HEK293 (cell line): Measurements from ENCODE around the gene ASB6.

Experiments used
- CTCF ChIA-PET: fragments of 350-600 bp; formaldehyde crosslinking; extraction: SDS; loops from one replicate; lab custom pipeline; 2021; ENCODE audit warnings: antibody characterized with exemption; lab: Yijun Ruan, JAX
- POLR2A ChIA-PET: fragments of 300-600 bp; formaldehyde crosslinking; extraction: SDS; loops from one replicate; lab custom pipeline; 2020; ENCODE audit warnings: antibody characterized with exemption, inconsistent platforms; lab: Yijun Ruan, JAX
- H3K27ac ChIP-seq: fragments of 200-500 bp; sonication (Bioruptor generic); 2 replicates; pipeline ENCODE4 v1.5.1; 2014; ENCODE audit warnings: low read depth, low read length, control low read depth, inconsistent platforms; ENCODE audit errors: extremely low read depth
- H3K36me3 ChIP-seq, 2 experiments: fragments of 200-500 bp in 1 of 2; sonication (Bioruptor generic) in 1 of 2; 1 replicate in 1 of 2; 2 replicates in 1 of 2; pipeline ENCODE4 v1.5.1; 2014 to 2017; ENCODE audit warnings: inconsistent platforms in 2 of 2, low read length in 2 of 2; ENCODE audit not compliant: control insufficient read depth in 2 of 2, insufficient read depth in 1 of 2
- H3K4me1 ChIP-seq: fragments of 200-500 bp; sonication (Bioruptor generic); 2 replicates; pipeline ENCODE4 v1.5.1; 2014; ENCODE audit warnings: mild to moderate bottlenecking, low read length, inconsistent platforms; ENCODE audit not compliant: control insufficient read depth, insufficient read depth
- H3K4me3 ChIP-seq: 2 replicates; pipeline ENCODE4 v1.5.1; 2011; ENCODE audit warnings: low read depth, mild to moderate bottlenecking, control low read depth, low read length, moderate library complexity
- H3K9me3 ChIP-seq: fragments of 200-500 bp; sonication (Bioruptor generic); 2 replicates; pipeline ENCODE4 v1.5.1; 2014; ENCODE audit warnings: low read depth, low read length, inconsistent platforms; ENCODE audit not compliant: control insufficient read depth, insufficient read depth
- GLI4 ChIP-seq: fragments of 450-650 bp; formaldehyde crosslinking; IDR thresholded peaks from 2 replicates; pipeline ENCODE4 v1.5.1; 2016; ENCODE audit warnings: missing biosample characterization, missing genetic modification characterization
- GLIS2 ChIP-seq: fragments of 450-650 bp; formaldehyde crosslinking; IDR thresholded peaks from 2 replicates; pipeline ENCODE4 v1.5.1; 2016; ENCODE audit warnings: missing biosample characterization, missing genetic modification characterization
- KLF16 ChIP-seq: fragments of 450-650 bp; formaldehyde crosslinking; IDR thresholded peaks from 2 replicates; pipeline ENCODE4 v1.5.1; 2017; ENCODE audit warnings: missing biosample characterization, missing genetic modification characterization
- KLF9 ChIP-seq: fragments of 450-650 bp; formaldehyde crosslinking; IDR thresholded peaks from 2 replicates; pipeline ENCODE4 v1.5.1; 2016; ENCODE audit warnings: missing biosample characterization, missing genetic modification characterization, low read depth
- OSR2 ChIP-seq: fragments of 450-650 bp; formaldehyde crosslinking; IDR thresholded peaks from 2 replicates; pipeline ENCODE4 v1.5.1; 2016; ENCODE audit warnings: missing biosample characterization, missing genetic modification characterization
- PATZ1 ChIP-seq: fragments of 450-650 bp; formaldehyde crosslinking; IDR thresholded peaks from 2 replicates; pipeline ENCODE4 v1.5.1; 2016; ENCODE audit warnings: missing biosample characterization, missing genetic modification characterization
- PBX3 ChIP-seq: sonication (generic); formaldehyde crosslinking; IDR thresholded peaks from 2 replicates; pipeline ENCODE4 v1.8.1; 2022; ENCODE audit warnings: mild to moderate bottlenecking, moderate library complexity, missing genetic modification reagents
- YY1 ChIP-seq: fragments of 450-650 bp; formaldehyde crosslinking; IDR thresholded peaks from 2 replicates; pipeline ENCODE4 v1.5.1; 2018; ENCODE audit warnings: missing biosample characterization, missing genetic modification characterization
- ZBTB7A ChIP-seq: fragments of 450-650 bp; formaldehyde crosslinking; IDR thresholded peaks from 2 replicates; pipeline ENCODE4 v1.5.1; 2016; ENCODE audit warnings: low read depth, missing biosample characterization, missing genetic modification characterization
- ZEB2 ChIP-seq: fragments of 450-650 bp; formaldehyde crosslinking; IDR thresholded peaks from 2 replicates; pipeline ENCODE4 v1.5.1; 2016; ENCODE audit warnings: missing biosample characterization, missing genetic modification characterization
- ZFP37 ChIP-seq: fragments of 450-650 bp; formaldehyde crosslinking; IDR thresholded peaks from 2 replicates; pipeline ENCODE4 v1.5.1; 2016; ENCODE audit warnings: missing biosample characterization, missing genetic modification characterization
- ZNF2 ChIP-seq: fragments of 450-650 bp; formaldehyde crosslinking; IDR thresholded peaks from 2 replicates; pipeline ENCODE4 v1.5.1; 2016; ENCODE audit warnings: missing biosample characterization, missing genetic modification characterization
- ZNF202 ChIP-seq: fragments of 450-650 bp; formaldehyde crosslinking; IDR thresholded peaks from 2 replicates; pipeline ENCODE4 v1.5.1; 2016; ENCODE audit warnings: missing biosample characterization, missing genetic modification characterization, borderline replicate concordance
- ZNF223 ChIP-seq: fragments of 450-650 bp; formaldehyde crosslinking; IDR thresholded peaks from 2 replicates; pipeline ENCODE4 v1.5.1; 2016; ENCODE audit warnings: missing biosample characterization, missing genetic modification characterization
- ZNF24 ChIP-seq: fragments of 450-650 bp; formaldehyde crosslinking; IDR thresholded peaks from 2 replicates; pipeline ENCODE4 v1.5.1; 2016; ENCODE audit warnings: missing biosample characterization, missing genetic modification characterization
- ZNF335 ChIP-seq: fragments of 450-650 bp; formaldehyde crosslinking; conservative IDR thresholded peaks from 2 replicates; pipeline ENCODE4 v1.5.1; 2016; ENCODE audit warnings: missing biosample characterization, missing genetic modification characterization
- ZNF366 ChIP-seq: fragments of 450-650 bp; formaldehyde crosslinking; conservative IDR thresholded peaks from 2 replicates; pipeline ENCODE4 v1.5.1; 2016; ENCODE audit warnings: missing biosample characterization, missing genetic modification characterization
- ZNF394 ChIP-seq: fragments of 450-650 bp; formaldehyde crosslinking; IDR thresholded peaks from 2 replicates; pipeline ENCODE4 v1.5.1; 2016; ENCODE audit warnings: missing biosample characterization, missing genetic modification characterization, mild to moderate bottlenecking, moderate library complexity, borderline replicate concordance
- ZNF416 ChIP-seq: fragments of 450-650 bp; formaldehyde crosslinking; IDR thresholded peaks from 2 replicates; pipeline ENCODE4 v1.5.1; 2016; ENCODE audit warnings: missing biosample characterization, missing genetic modification characterization
- ZNF423 ChIP-seq: fragments of 450-650 bp; formaldehyde crosslinking; IDR thresholded peaks from 2 replicates; pipeline ENCODE4 v1.5.1; 2016; ENCODE audit warnings: missing biosample characterization, missing genetic modification characterization
- ZNF449 ChIP-seq: fragments of 450-650 bp; formaldehyde crosslinking; IDR thresholded peaks from 2 replicates; pipeline ENCODE4 v1.5.1; 2017; ENCODE audit warnings: missing biosample characterization, mild to moderate bottlenecking, missing genetic modification characterization, moderate library complexity
- ZNF501 ChIP-seq: fragments of 450-650 bp; formaldehyde crosslinking; IDR thresholded peaks from 2 replicates; pipeline ENCODE4 v1.5.1; 2016; ENCODE audit warnings: missing biosample characterization, missing genetic modification characterization
- ZNF555 ChIP-seq: fragments of 450-650 bp; formaldehyde crosslinking; conservative IDR thresholded peaks from 2 replicates; pipeline ENCODE4 v1.5.1; 2017; ENCODE audit warnings: missing biosample characterization, mild to moderate bottlenecking, missing genetic modification characterization, inconsistent platforms
- ZNF580 ChIP-seq: fragments of 450-650 bp; formaldehyde crosslinking; IDR thresholded peaks from 2 replicates; pipeline ENCODE4 v1.5.1; 2016; ENCODE audit warnings: missing biosample characterization, missing genetic modification characterization
- ZNF626 ChIP-seq: fragments of 450-650 bp; sonication (Bioruptor Pico); formaldehyde crosslinking; IDR thresholded peaks from 2 replicates; pipeline ENCODE4 v1.5.1; 2018; ENCODE audit warnings: missing biosample characterization, missing genetic modification characterization, inconsistent platforms
- ZNF629 ChIP-seq: fragments of 450-650 bp; formaldehyde crosslinking; IDR thresholded peaks from 2 replicates; pipeline ENCODE4 v1.5.1; 2017; ENCODE audit warnings: missing biosample characterization, missing genetic modification characterization
- ZNF707 ChIP-seq: fragments of 450-650 bp; formaldehyde crosslinking; IDR thresholded peaks from 2 replicates; pipeline ENCODE4 v1.5.1; 2016; ENCODE audit warnings: missing biosample characterization, missing genetic modification characterization
- ZNF76 ChIP-seq: fragments of 450-650 bp; formaldehyde crosslinking; IDR thresholded peaks from 2 replicates; pipeline ENCODE4; 2016; ENCODE audit warnings: low read depth, missing biosample characterization, missing genetic modification characterization, borderline replicate concordance
- ZSCAN5A ChIP-seq: fragments of 450-650 bp; formaldehyde crosslinking; IDR thresholded peaks from 2 replicates; pipeline ENCODE4 v1.5.1; 2016; ENCODE audit warnings: missing biosample characterization, missing genetic modification characterization
- TF ChIP-seq, protein P1 (sequence below): fragments of 450-650 bp; IDR thresholded peaks from 2 replicates; pipeline ENCODE4 v1.5.1; 2018; ENCODE audit warnings: missing biosample characterization, missing genetic modification characterization

Gene ASB6

GRCh38 chr9:129626079-129626624, 15.8 kb downstream of the ASB6 start, which contains the start of gene NTMT1:
Gene NTMT1, plus strand, starts transcription at chr9:129626163. Its CDS starts 6,541 bp downstream, at chr9:129632704.
- peak within 1 kb of the TSS; percentile 61 for H3K27ac ChIP-seq
- H3K9me3 ChIP-seq: no peaks in the 10 kb centered on the region
- POLR2A ChIA-PET: interaction anchor here (0.6 to 3.7 kb wide), 22 partner anchors 9 to 1324 kb away, joined by 3 to 57 read pairs (median 5); partner anchors contain the start of genes C9orf78, CRAT, IER5L and KYAT1
- CTCF ChIA-PET: interaction anchor here (0.7 to 23.4 kb wide), 10 partner anchors 9 to 491 kb away, joined by 3 to 507 read pairs (median 4); no protein-coding TSS in a partner anchor
- peaks cover 3% of the 10 kb centered on the region; the same call in 1 of the 2 replicates for H3K4me1 ChIP-seq
- peak within 1 kb of the TSS; percentile 62 for H3K4me3 ChIP-seq
- peaks cover 0 to 35% of the 10 kb centered on the region in 2 experiments; a peak in 1 of 3 replicates for H3K36me3 ChIP-seq
- TF ChIP-seq KLF16 (tag by site-specific recombination) (peak; percentile 79; the same call in 1 of the 2 replicates), PBX3 (CRISPR knock-in tag) (no peak), ZNF416 (tag by site-specific recombination) (no peak), ZNF629 (tag by site-specific recombination) (peak; percentile 85), ZNF449 (tag by site-specific recombination) (peak; percentile 39; the same call in 1 of the 2 replicates), ZNF580 (tag by site-specific recombination) (0 out of 2 replicates have a peak, but pooled peaks have one; percentile 49), ZBTB7A (tag by site-specific recombination) (peak; percentile 63; the same call in 1 of the 2 replicates), ZNF335 (tag by site-specific recombination) (peak; percentile 96), KLF9 (tag by site-specific recombination) (peak; percentile 44), ZSCAN5A (tag by site-specific recombination) (0 out of 2 replicates have a peak, but pooled peaks have one; percentile 38), YY1 (peak; percentile 56; the same call in 1 of the 2 replicates), ZNF24 (peak; percentile 82), ZNF626 (no peak), ZEB2 (tag by site-specific recombination) (peak; percentile 74; the same call in 1 of the 2 replicates), ZNF555 (tag by site-specific recombination) (no peak), GLI4 (no peak), ZNF501 (peak; percentile 95), GLIS2 (tag by site-specific recombination) (peak; percentile 84), ZNF366 (0 out of 2 replicates have a peak, but pooled peaks have one; percentile 45), ZNF2 (peak; percentile 71), ZNF223 (tag by site-specific recombination) (no peak), PATZ1 (peak; percentile 63), ZNF423 (peak; percentile 78; the same call in 1 of the 2 replicates), ZNF707 (tag by site-specific recombination) (no peak), ZNF76 (tag by site-specific recombination) (peak; percentile 64; the same call in 1 of the 2 replicates), ZNF394 (tag by site-specific recombination) (peak; percentile 43; the same call in 1 of the 2 replicates), ZFP37 (tag by site-specific recombination) (peak; percentile 72; the same call in 1 of the 2 replicates), OSR2 (0 out of 2 replicates have a peak, but pooled peaks have one; percentile 10), ZNF202 (tag by site-specific recombination) (no peak)
- TF ChIP-seq, protein P1, sequence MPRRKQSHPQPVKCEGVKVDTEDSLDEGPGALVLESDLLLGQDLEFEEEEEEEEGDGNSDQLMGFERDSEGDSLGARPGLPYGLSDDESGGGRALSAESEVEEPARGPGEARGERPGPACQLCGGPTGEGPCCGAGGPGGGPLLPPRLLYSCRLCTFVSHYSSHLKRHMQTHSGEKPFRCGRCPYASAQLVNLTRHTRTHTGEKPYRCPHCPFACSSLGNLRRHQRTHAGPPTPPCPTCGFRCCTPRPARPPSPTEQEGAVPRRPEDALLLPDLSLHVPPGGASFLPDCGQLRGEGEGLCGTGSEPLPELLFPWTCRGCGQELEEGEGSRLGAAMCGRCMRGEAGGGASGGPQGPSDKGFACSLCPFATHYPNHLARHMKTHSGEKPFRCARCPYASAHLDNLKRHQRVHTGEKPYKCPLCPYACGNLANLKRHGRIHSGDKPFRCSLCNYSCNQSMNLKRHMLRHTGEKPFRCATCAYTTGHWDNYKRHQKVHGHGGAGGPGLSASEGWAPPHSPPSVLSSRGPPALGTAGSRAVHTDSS (tag by site-specific recombination): peak; percentile 61
